IMR-90 (cell line): Measurements from ENCODE around the gene TAX1BP1. TPM values are rescaled to one million over a fixed set of nuclear protein-coding genes. Genes with fewer than 3 reads are reported as not detected.

ENCODE experiments used
- ATAC-seq: fragments of 200-7000 bp; cut with Tn5 transposase; 2 replicates; pipeline ENCODE4 v1.9.1; 2020; ENCODE audit warnings: low read depth, mild to moderate bottlenecking, moderate library complexity
- BruUV-seq: library from RNA; stranded (reverse); fragments of 400-500 nt; replicated peaks from 2 replicates; lab custom pipeline; 2021; lab: Mats Ljungman, UMichigan
- CTCF ChIA-PET: fragments of 300-600 bp; formaldehyde crosslinking; extraction: SDS; loops from one replicate; lab custom pipeline; 2021; ENCODE audit warnings: antibody characterized with exemption; lab: Yijun Ruan, JAX
- POLR2A ChIA-PET: fragments of 300-600 bp; sonication (Branson Sonifier 250); formaldehyde crosslinking; loops from one replicate; lab custom pipeline; 2022; ENCODE audit warnings: antibody characterized with exemption; ENCODE audit not compliant: unreplicated experiment; lab: Charles Lee
- DNase-seq: peaks from one replicate; pipeline ENCODE4 v3.0.0; 2013
- H2AFZ ChIP-seq: replicated peaks from 2 replicates; pipeline ENCODE3; 2013; ENCODE audit warnings: low read length, mild to moderate bottlenecking; ENCODE audit not compliant: poor library complexity
- H2AK5ac ChIP-seq: 2 replicates; pipeline ENCODE4 v1.6.1; 2013; ENCODE audit warnings: low read depth, low read length, inconsistent platforms
- H2AK9ac ChIP-seq: replicated peaks from 2 replicates; pipeline ENCODE3; 2013; ENCODE audit warnings: mild to moderate bottlenecking, low read depth, low read length, moderate library complexity; ENCODE audit not compliant: poor library complexity
- H2BK120ac ChIP-seq: 2 replicates; pipeline ENCODE4 v1.6.1; 2013; ENCODE audit warnings: low read depth, low read length, inconsistent platforms
- H2BK15ac ChIP-seq: 3 replicates; pipeline ENCODE4 v1.6.1; 2013; ENCODE audit warnings: low read depth, low read length, inconsistent platforms
- H2BK20ac ChIP-seq: 2 replicates; pipeline ENCODE4 v1.6.1; 2013; ENCODE audit warnings: low read depth, mild to moderate bottlenecking, inconsistent platforms, low read length, moderate library complexity
- H2BK5ac ChIP-seq: 2 replicates; pipeline ENCODE4 v1.6.1; 2013; ENCODE audit warnings: mild to moderate bottlenecking, low read depth, low read length, inconsistent platforms; ENCODE audit not compliant: poor library complexity, severe bottlenecking
- H3K14ac ChIP-seq: replicated peaks from 2 replicates; pipeline ENCODE4 v1.6.1; 2013; ENCODE audit warnings: low read depth, low read length, inconsistent platforms
- H3K18ac ChIP-seq: 2 replicates; pipeline ENCODE4 v1.6.1; 2013; ENCODE audit warnings: low read depth, low read length, control low read depth
- H3K23ac ChIP-seq: 2 replicates; pipeline ENCODE4 v1.6.1; 2013; ENCODE audit warnings: low read depth, low read length, inconsistent platforms
- H3K27ac ChIP-seq: 2 replicates; pipeline ENCODE4 v1.5.1; 2013; ENCODE audit warnings: mild to moderate bottlenecking, control low read depth, low read length; ENCODE audit not compliant: insufficient read depth
- H3K27me3 ChIP-seq: 2 replicates; pipeline ENCODE4 v1.6.1; 2013; ENCODE audit warnings: low read length; ENCODE audit not compliant: control insufficient read depth, insufficient read depth
- H3K36me3 ChIP-seq: 2 replicates; pipeline ENCODE4 v1.6.1; 2013; ENCODE audit warnings: low read length, mixed read lengths; ENCODE audit not compliant: control insufficient read depth, insufficient read depth
- H3K4ac ChIP-seq: 2 replicates; pipeline ENCODE4 v1.6.1; 2013; ENCODE audit warnings: low read depth, low read length, inconsistent platforms
- H3K4me1 ChIP-seq: 2 replicates; pipeline ENCODE4 v1.6.1; 2013; ENCODE audit warnings: low read length, mixed read lengths; ENCODE audit not compliant: control insufficient read depth, insufficient read depth
- H3K4me2 ChIP-seq: 2 replicates; pipeline ENCODE4 v1.6.1; 2013; ENCODE audit warnings: low read depth, mild to moderate bottlenecking, control low read depth, low read length, moderate library complexity
- H3K4me3 ChIP-seq: 2 replicates; pipeline ENCODE4 v1.5.1; 2013; ENCODE audit warnings: low read depth, mild to moderate bottlenecking, control low read depth, low read length, moderate library complexity; ENCODE audit not compliant: insufficient read depth
- H3K56ac ChIP-seq: 2 replicates; pipeline ENCODE4 v1.6.1; 2013; ENCODE audit warnings: low read length, inconsistent platforms; ENCODE audit not compliant: insufficient read depth; ENCODE audit errors: extremely low read depth
- H3K79me1 ChIP-seq, 2 experiments: 2 replicates each; pipeline ENCODE4 v1.6.1; 2013; ENCODE audit warnings: low read length in 2 of 2, inconsistent platforms in 1 of 2, low read depth in 1 of 2
- H3K9ac ChIP-seq: 2 replicates; pipeline ENCODE4 v1.6.1; 2013; ENCODE audit warnings: low read depth, low read length, control low read depth
- H3K9me1 ChIP-seq: 2 replicates; pipeline ENCODE4 v1.6.1; 2013; ENCODE audit warnings: low read length, inconsistent platforms; ENCODE audit not compliant: insufficient read depth
- H3K9me3 ChIP-seq: 2 replicates; pipeline ENCODE4 v1.6.1; 2013; ENCODE audit warnings: low read length; ENCODE audit not compliant: control insufficient read depth, insufficient read depth
- H4K20me1 ChIP-seq: 2 replicates; pipeline ENCODE4 v1.6.1; 2013; ENCODE audit warnings: low read length, inconsistent platforms; ENCODE audit not compliant: insufficient read depth
- H4K5ac ChIP-seq: 2 replicates; pipeline ENCODE4 v1.6.1; 2013; ENCODE audit warnings: mild to moderate bottlenecking, low read depth, low read length, control low read depth
- H4K8ac ChIP-seq, 2 experiments: 2 replicates each; pipeline ENCODE4 v1.6.1; 2013; ENCODE audit warnings: low read depth in 2 of 2, low read length in 2 of 2, control low read depth in 1 of 2, inconsistent platforms in 1 of 2
- H4K91ac ChIP-seq: 2 replicates; pipeline ENCODE4 v1.6.1; 2013; ENCODE audit warnings: low read depth, low read length, inconsistent platforms; ENCODE audit not compliant: insufficient read depth
- MAZ ChIP-seq: IDR thresholded peaks from 2 replicates; pipeline ENCODE4 v1.6.1; 2012; ENCODE audit warnings: low read depth, mild to moderate bottlenecking, low read length, improper control_type of control experiment, moderate library complexity, borderline replicate concordance
- MXI1 ChIP-seq: IDR thresholded peaks from 2 replicates; pipeline ENCODE4 v1.6.1; 2012; ENCODE audit warnings: low read depth, mild to moderate bottlenecking, low read length, moderate library complexity, borderline replicate concordance
- RCOR1 ChIP-seq: IDR thresholded peaks from 2 replicates; pipeline ENCODE4 v1.6.1; 2012; ENCODE audit warnings: mild to moderate bottlenecking, low read length, improper control_type of control experiment; ENCODE audit not compliant: insufficient replicate concordance
- SMC3 ChIP-seq: fragments of 150-350 bp; IDR thresholded peaks from 2 replicates; pipeline ENCODE4 v1.6.1; 2016; ENCODE audit warnings: low read depth, mild to moderate bottlenecking, antibody characterized with exemption, low read length, moderate library complexity
- WGBS, 2 experiments: methylation state at CpG; one replicate each; pipeline versions ENCODE4 v1.1.5 to v1.1.7; 2013; ENCODE audit warnings: missing lambda C conversion rate in 2 of 2; ENCODE audit not compliant: insufficient read length in 1 of 2; ENCODE audit errors: extremely low coverage in 2 of 2; 5-methylcytosine and 5-hydroxymethylcytosine counted together
- dilution Hi-C: fragments of 300-500 bp; cut with HindIII; formaldehyde crosslinking; loops from one replicate; pipeline ENCODE4 v1.14.3; 2018; ENCODE audit warnings: low sequenced_read_pairs; ENCODE audit not compliant: unreplicated experiment
- in situ Hi-C: fragments of 300-500 bp; cut with MboI; formaldehyde crosslinking; loops from 3 replicates; pipeline ENCODE4 v1.14.3; 2019; ENCODE audit warnings: low sequenced_read_pairs, inconsistent platforms, mixed read lengths
- intact Hi-C: fragments of 100-400 bp; cut with micrococcal nuclease; formaldehyde crosslinking; loops from 2 replicates; pipeline ENCODE4 v1.10.0; 2022
- polyA plus RNA-seq, 3 experiments: library from polyadenylated mRNA; depleted of rRNA; stranded (reverse); fragments of >200 nt; gene quantifications; 2 replicates each; pipeline ENCODE4 v1.2.3, GENCODE V29; 2012; ENCODE audit warnings: low replicate concordance in 1 of 3
- total RNA-seq: library from RNA; depleted of rRNA; stranded (reverse); fragments of >200 nt; gene quantifications from 2 replicates; pipeline ENCODE4 v1.2.3, GENCODE V29; 2012
- TF ChIP-seq, protein P1 (sequence below): fragments of 150-350 bp; IDR thresholded peaks from 2 replicates; pipeline ENCODE4 v1.6.1; 2016; ENCODE audit warnings: low read depth, mild to moderate bottlenecking, low read length, moderate library complexity, borderline replicate concordance

Gene TAX1BP1
- total and polyA plus RNA-seq, 2 of the 4 experiments (the other 2 are of a cell fraction), result 49.0 to 52.7 TPM

DNA sequence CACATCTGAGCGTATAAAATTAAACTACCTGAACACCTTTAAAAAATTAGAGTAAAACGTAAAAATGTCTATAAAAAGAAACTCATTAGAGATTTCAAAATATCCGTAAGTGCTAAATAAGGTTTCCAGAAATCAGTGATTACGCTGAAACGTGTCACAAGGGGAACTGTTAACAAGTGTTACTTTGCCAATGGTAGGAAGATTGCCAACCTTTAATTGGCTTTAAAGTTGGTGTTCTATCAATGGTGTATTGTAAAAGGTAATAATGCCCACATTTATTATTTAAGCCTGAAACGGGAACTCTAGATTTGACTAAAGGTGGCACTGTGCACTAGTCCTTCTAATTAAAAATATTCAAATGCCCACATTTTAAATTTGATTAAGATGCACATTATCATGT lies 39.5 kb upstream of the TAX1BP1 start:
- TF ChIP-seq RCOR1, result no peak
- no peak for TF ChIP-seq SMC3
- TF ChIP-seq, protein P1, sequence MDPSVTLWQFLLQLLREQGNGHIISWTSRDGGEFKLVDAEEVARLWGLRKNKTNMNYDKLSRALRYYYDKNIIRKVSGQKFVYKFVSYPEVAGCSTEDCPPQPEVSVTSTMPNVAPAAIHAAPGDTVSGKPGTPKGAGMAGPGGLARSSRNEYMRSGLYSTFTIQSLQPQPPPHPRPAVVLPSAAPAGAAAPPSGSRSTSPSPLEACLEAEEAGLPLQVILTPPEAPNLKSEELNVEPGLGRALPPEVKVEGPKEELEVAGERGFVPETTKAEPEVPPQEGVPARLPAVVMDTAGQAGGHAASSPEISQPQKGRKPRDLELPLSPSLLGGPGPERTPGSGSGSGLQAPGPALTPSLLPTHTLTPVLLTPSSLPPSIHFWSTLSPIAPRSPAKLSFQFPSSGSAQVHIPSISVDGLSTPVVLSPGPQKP, result no peak
- no peak for TF ChIP-seq MAZ
- TF ChIP-seq MXI1, result no peak
- Histone ChIP-seq H2BK5ac (no peak overlapping the region), H4K20me1 (no peaks in the 10 kb centered on the region), H3K4me1 (peaks cover 3% of the 10 kb centered on the region; the same call in 1 of the 2 replicates), H3K23ac (no peak overlapping the region), H2AFZ (no peak overlapping the region), H3K4me3 (no peak overlapping the region), H4K8ac (no peak overlapping the region), H3K27ac (no peak overlapping the region), H3K36me3 (no peaks in the 10 kb centered on the region), H3K56ac (no peak overlapping the region), H2AK5ac (no peak overlapping the region), H4K91ac (no peak overlapping the region), H3K79me1 (no peaks in the 10 kb centered on the region), H2BK20ac (no peak overlapping the region), H3K9ac (no peak overlapping the region), H3K27me3 (no peaks in the 10 kb centered on the region), H3K4me2 (no peak overlapping the region), H3K9me1 (peaks cover 9% of the 10 kb centered on the region), H3K9me3 (no peaks in the 10 kb centered on the region), H3K14ac (no peak overlapping the region), H2AK9ac (no peak overlapping the region), H2BK120ac (no peak overlapping the region), H2BK15ac (no peak overlapping the region), H4K5ac (no peak overlapping the region), H3K4ac (no peak overlapping the region), H3K18ac (no peak overlapping the region)
- 100% methylated on average over 1 of the region's 6 CpGs; no CpG with 5 or more reads in 1 of the 2 experiments for WGBS, 2 experiments
- CTCF ChIA-PET, result no interaction called here
- intact Hi-C loops (no loop called here), dilution Hi-C loops (no loop called here), in situ Hi-C loops (no loop called here)
- ATAC-seq (no peak), DNase-seq (no peak)
- POLR2A ChIA-PET, result no interaction called here
- BruUV-seq, result no TSS peak
